Psoas muscle (tissue), 8 donors: ENCODE measurements around the gene SLAMF7. TPM values are rescaled to one million over a fixed set of nuclear protein-coding genes. Genes with fewer than 3 reads are reported as not detected.

Experiments
- ATAC-seq, 4 donors: fragments of 200-7000 bp; cut with Tn5 transposase; one replicate each; pipeline ENCODE4 v1.9.1; 2020; ENCODE audit warnings: moderate library complexity in 3 of 4, mild to moderate bottlenecking in 2 of 4
- DNase-seq, 2 donors: peaks; one replicate each; pipeline ENCODE4 v3.0.0-alpha.2; 2020
- H3K27ac ChIP-seq: fragments of 200-600 bp; one replicate; pipeline ENCODE4 v1.8.0; 2022
- H3K27me3 ChIP-seq, 3 donors: fragments of 200-600 bp in 1 of 3; one replicate each; pipeline versions ENCODE4 v1.6.1 to v1.8.0; 2013 to 2022; ENCODE audit warnings: low read length in 2 of 3, mild to moderate bottlenecking in 2 of 3, moderate library complexity in 1 of 3; ENCODE audit not compliant: insufficient read depth in 3 of 3
- H3K36me3 ChIP-seq, 2 donors: fragments of 200-600 bp in 1 of 2; one replicate each; pipeline versions ENCODE4 v1.6.1 to v1.8.0; 2013 to 2022; ENCODE audit warnings: low read depth in 1 of 2, mild to moderate bottlenecking in 1 of 2, moderate library complexity in 1 of 2; ENCODE audit not compliant: insufficient read depth in 1 of 2
- H3K4me1 ChIP-seq: fragments of 200-600 bp; one replicate; pipeline ENCODE4 v1.8.0; 2022
- H3K4me3 ChIP-seq: fragments of 200-600 bp; one replicate; pipeline ENCODE4 v1.8.0; 2022; ENCODE audit warnings: mild to moderate bottlenecking
- H3K9me3 ChIP-seq: fragments of 200-600 bp; one replicate; pipeline ENCODE4 v1.8.0; 2022
- WGBS, 3 donors: extraction: QIAGEN DNeasy Blood & Tissue Kit; methylation state at CpG; one replicate each; pipeline versions ENCODE4 v1.1.6 to v1.1.7; 2013; 5-methylcytosine and 5-hydroxymethylcytosine counted together
- intact Hi-C, 2 donors: fragments of 100-400 bp; cut with DNase I; formaldehyde crosslinking; loops; one replicate each; pipeline versions ENCODE4 v1.11.0 to v1.14.2; 2022
- polyA plus RNA-seq, 3 donors: library from polyadenylated mRNA; stranded (reverse); fragments of 200-250 nt; gene quantifications; one replicate each; pipeline ENCODE4 v1.2.3, GENCODE V29; 2013
- total RNA-seq, 4 donors: library from RNA; stranded (reverse); fragmentation: NEBNext Ultra II Directional in 2 of 4; extraction: Animal tissue kit (Norgen Biotek cat#: 25700) in 2 of 4; gene quantifications; one replicate each; pipeline versions ENCODE4 v1.2.1 to v1.2.4, GENCODE V29; 2021 to 2023
- TF ChIP-seq, protein P1 (sequence below): fragments of 200-600 bp; IDR thresholded peaks from one replicate; pipeline ENCODE4 v1.8.0; 2022; ENCODE audit warnings: antibody characterized with exemption
- donor health status: healthy with polysubstance abuse.
- donor health status: DM: no; HTN: no; CAD: no; lungs with moderate emphysema.
- donor health status: Bipolar disorder and iron deficiency.
- donor health status: healthy.
- donor health status: DM: yes; HTN: yes; CAD: no.
- donor health status: DM: no; HTN: no; CAD: no.
- donor health status: DM: no; HTN: no; CAD: no.
- donor health status: DM: yes; HTN: yes; CAD: no.

The SLAMF7 gene
- total and polyA plus RNA-seq, 7 donors = 0.06 to 0.79 (median 0.38) TPM; not detected in 1

DNA sequence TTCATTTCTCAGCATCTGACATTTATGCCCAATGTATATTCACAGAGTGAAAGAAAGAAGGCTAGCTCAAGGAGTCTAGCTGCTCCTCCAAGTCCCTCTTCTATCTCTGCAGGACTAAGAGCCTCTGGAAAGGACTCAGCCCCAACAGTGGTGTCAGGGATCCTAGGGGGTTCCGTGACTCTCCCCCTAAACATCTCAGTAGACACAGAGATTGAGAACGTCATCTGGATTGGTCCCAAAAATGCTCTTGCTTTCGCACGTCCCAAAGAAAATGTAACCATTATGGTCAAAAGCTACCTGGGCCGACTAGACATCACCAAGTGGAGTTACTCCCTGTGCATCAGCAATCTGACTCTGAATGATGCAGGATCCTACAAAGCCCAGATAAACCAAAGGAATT, 60.6 kb downstream of the SLAMF7 start:
- DNase-seq (no peak), ATAC-seq (no peak)
- Histone ChIP-seq H3K4me1 (no peaks in the 10 kb centered on the region), H3K27ac (no peak overlapping the region), H3K4me3 (no peak overlapping the region), H3K27me3 (peaks cover 0 to 2% (median 0%) of the 10 kb centered on the region in 3 donors), H3K36me3 (no peaks in the 10 kb centered on the region), H3K9me3 (no peaks in the 10 kb centered on the region)
- TF ChIP-seq, protein P1, sequence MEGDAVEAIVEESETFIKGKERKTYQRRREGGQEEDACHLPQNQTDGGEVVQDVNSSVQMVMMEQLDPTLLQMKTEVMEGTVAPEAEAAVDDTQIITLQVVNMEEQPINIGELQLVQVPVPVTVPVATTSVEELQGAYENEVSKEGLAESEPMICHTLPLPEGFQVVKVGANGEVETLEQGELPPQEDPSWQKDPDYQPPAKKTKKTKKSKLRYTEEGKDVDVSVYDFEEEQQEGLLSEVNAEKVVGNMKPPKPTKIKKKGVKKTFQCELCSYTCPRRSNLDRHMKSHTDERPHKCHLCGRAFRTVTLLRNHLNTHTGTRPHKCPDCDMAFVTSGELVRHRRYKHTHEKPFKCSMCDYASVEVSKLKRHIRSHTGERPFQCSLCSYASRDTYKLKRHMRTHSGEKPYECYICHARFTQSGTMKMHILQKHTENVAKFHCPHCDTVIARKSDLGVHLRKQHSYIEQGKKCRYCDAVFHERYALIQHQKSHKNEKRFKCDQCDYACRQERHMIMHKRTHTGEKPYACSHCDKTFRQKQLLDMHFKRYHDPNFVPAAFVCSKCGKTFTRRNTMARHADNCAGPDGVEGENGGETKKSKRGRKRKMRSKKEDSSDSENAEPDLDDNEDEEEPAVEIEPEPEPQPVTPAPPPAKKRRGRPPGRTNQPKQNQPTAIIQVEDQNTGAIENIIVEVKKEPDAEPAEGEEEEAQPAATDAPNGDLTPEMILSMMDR = no peak
- intact Hi-C loops = no loop called here
- WGBS, 3 donors = 85 to 90% (median 86%) methylated on average over 5 of the region's 5 CpGs

DNA sequence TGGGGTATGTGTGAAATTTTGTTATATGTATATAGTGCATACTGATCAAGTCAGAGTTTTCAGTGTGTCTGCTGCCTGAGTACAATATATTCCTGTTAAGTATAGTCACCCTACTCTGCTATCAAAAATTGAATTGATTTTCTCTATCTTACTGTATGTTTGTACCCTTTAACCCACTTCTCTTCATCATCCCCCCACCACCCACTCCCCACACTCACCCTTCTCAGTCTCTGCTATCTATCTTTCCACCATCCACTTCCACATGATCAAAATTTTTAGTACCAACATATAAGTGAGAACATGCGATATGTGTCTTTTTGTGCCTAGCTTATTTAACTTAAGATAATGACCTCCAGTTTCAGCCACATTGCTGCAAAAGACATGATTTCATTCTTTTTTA, 61.1 kb downstream of the SLAMF7 start:
- WGBS, 3 donors = 97 to 100% (median 100%) methylated on average over 1 of the region's 1 CpG
- Histone ChIP-seq H3K36me3 (no peaks in the 10 kb centered on the region), H3K27ac (no peak overlapping the region), H3K4me1 (no peaks in the 10 kb centered on the region), H3K9me3 (no peaks in the 10 kb centered on the region), H3K27me3 (peaks cover 0 to 2% (median 0%) of the 10 kb centered on the region in 3 donors), H3K4me3 (no peak overlapping the region)
- intact Hi-C loops = no loop called here
- no peak for DNase-seq
- TF ChIP-seq, protein P1 = no peak
- no peak for ATAC-seq

DNA sequence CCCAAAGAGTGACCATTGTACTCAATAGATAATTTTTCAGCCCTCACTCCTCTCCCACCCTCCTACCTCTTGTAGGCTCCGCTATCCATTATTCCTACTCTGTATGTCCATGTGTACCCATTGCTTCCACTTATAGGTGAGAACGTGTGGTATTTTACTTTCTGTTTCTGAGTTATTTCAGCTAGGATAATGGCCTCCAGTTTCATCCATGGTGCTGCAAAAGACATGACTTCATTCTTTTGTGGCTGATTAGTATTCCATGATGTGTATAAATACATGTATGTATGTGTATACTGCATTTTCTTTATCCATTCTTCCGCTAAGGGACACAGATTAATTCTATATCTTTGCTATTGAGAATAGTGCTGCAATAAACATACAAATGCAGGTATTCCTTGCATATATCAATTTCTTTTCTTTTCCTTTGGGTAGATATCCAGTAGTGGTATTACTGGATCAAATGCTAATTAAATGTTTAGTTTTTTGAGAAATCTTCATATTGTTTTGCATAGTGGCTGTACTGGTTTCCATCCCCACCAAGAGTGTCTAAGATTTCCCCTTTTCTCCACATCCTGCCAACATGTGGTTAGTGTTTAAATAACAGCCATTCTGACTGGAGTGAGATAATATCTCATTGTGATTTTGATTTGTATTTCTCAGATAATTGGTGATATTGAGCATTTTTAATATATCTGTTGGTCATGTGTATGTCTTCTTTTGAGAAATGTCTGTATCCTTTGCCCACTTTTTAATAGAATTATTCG, 61.8 kb downstream of the SLAMF7 start:
- no peak for DNase-seq
- TF ChIP-seq, protein P1 = no peak

DNA sequence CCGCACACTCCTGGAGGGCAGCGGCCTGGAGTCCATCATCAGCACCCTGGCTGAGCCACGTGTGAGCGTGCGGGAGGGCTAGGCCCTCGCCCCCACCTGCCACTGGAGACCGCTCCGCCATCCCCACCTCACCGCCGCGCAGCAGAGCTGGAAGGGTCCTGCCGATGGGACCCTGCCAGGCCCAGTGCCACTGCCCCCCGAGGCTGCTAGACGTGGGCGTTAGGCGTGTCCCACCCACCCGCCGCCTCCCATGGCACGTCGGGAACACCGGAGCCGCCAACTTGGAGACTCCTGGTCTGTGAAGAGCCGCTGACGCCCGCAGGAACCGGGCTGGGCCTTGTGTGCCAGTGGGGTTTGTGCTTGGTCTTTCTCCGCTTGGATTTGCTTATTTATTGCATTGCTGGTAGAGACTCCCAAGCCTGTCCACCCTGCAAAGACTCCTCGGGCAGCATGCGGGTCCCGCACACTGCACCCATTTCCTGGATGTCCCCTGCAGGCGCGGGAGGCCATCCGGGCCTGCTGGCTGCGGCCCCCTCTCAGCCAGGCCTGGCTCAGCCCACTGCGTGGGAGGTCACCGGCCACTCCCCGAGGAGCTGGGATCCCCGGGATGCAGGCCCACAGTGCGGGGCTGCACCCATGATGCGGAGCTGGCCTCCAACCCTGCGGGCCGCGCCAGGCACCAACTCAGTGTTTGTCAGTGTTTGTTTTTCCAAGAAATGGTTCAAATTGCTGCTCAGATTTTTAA, 63.0 kb downstream of the SLAMF7 start:
- no peaks in the 10 kb centered on the region for H3K4me1 ChIP-seq
- no peak for DNase-seq
- TF ChIP-seq, protein P1 = no peak
- no peaks in the 10 kb centered on the region for H3K36me3 ChIP-seq
- H3K27me3 ChIP-seq = peaks cover 0 to 2% (median 0%) of the 10 kb centered on the region in 3 donors
- no peak overlapping the region for H3K27ac ChIP-seq
- H3K9me3 ChIP-seq = peaks cover 11% of the 10 kb centered on the region
- ATAC-seq = no peak
- intact Hi-C loops = no loop called here
- H3K4me3 ChIP-seq = no peak overlapping the region
- WGBS, 3 donors = 91 to 94% (median 92%) methylated on average over 42 to 43 of the region's 43 CpGs

More for the DNA sequence above, 61.8 kb downstream of the SLAMF7 start:
- Histone ChIP-seq H3K27ac (no peak overlapping the region), H3K36me3 (no peaks in the 10 kb centered on the region), H3K4me3 (no peak overlapping the region), H3K4me1 (no peaks in the 10 kb centered on the region), H3K9me3 (peaks cover under 1% of the 10 kb centered on the region), H3K27me3 (peaks cover 0 to 2% (median 0%) of the 10 kb centered on the region in 3 donors)
- intact Hi-C loops = no loop called here
- no peak for ATAC-seq
- WGBS, 3 donors = 48 to 52% (median 50%) methylated on average over 4 of the region's 4 CpGs

Other genes starting within 250 kb of the SLAMF7 start
- under 1 TPM; 0.14 to 0.34 (median 0.21) TPM for gene SLAMF6, start 216.0 kb upstream of the SLAMF7 start, total RNA-seq
- gene SLAMF6, start 216.0 kb upstream of the SLAMF7 start, polyA plus RNA-seq = under 1 TPM in 2 of 3 donors, not detected in 1; 0.08 to 0.18 TPM
- 1 to 10 TPM in 2 of 4 donors, under 1 TPM in 2; 0.75 to 2.6 (median 1.3) TPM for gene CD84, start 159.8 kb upstream of the SLAMF7 start, total RNA-seq
- under 1 TPM; 0.04 to 0.13 (median 0.10) TPM for gene CD84, start 159.8 kb upstream of the SLAMF7 start, polyA plus RNA-seq
- under 1 TPM; 0.06 to 0.27 (median 0.10) TPM for gene SLAMF1, start 92.2 kb upstream of the SLAMF7 start, total RNA-seq
- under 1 TPM; 0.03 to 0.30 (median 0.04) TPM for gene SLAMF1, start 92.2 kb upstream of the SLAMF7 start, polyA plus RNA-seq
- 1 to 10 TPM in 2 of 4 donors, under 1 TPM in 2; 0.76 to 1.7 (median 1.1) TPM for gene CD48, start 27.4 kb upstream of the SLAMF7 start, total RNA-seq
- under 1 TPM; 0.35 to 1.00 (median 0.91) TPM for gene CD48, start 27.4 kb upstream of the SLAMF7 start, polyA plus RNA-seq
- gene LY9, start 56.9 kb downstream of the SLAMF7 start, total RNA-seq = under 1 TPM in 3 of 4 donors, not detected in 1; 0.27 to 0.49 (median 0.38) TPM
- gene LY9, start 56.9 kb downstream of the SLAMF7 start, polyA plus RNA-seq = under 1 TPM in 2 of 3 donors, not detected in 1; 0.06 to 0.10 TPM
- gene CD244, start 123.6 kb downstream of the SLAMF7 start, total RNA-seq = under 1 TPM in 2 of 4 donors, not detected in 2; 0.12 to 0.63 TPM
- gene CD244, start 123.6 kb downstream of the SLAMF7 start, polyA plus RNA-seq = under 1 TPM in 2 of 3 donors, not detected in 1; 0.03 to 0.05 TPM
- gene ITLN1, start 145.9 kb downstream of the SLAMF7 start, total RNA-seq = 1 to 10 TPM in 1 of 4 donors, under 1 TPM in 2, not detected in 1; 0.47 to 2.6 (median 0.63) TPM
- 1 to 10 TPM in 1 of 3 donors, under 1 TPM in 2; 0.09 to 1.8 (median 0.84) TPM for gene ITLN1, start 145.9 kb downstream of the SLAMF7 start, polyA plus RNA-seq
- not detected for gene ITLN2, start 215.6 kb downstream of the SLAMF7 start, total RNA-seq
- gene ITLN2, start 215.6 kb downstream of the SLAMF7 start, polyA plus RNA-seq = not detected